Chondrocyte (in vitro differentiated cells): ENCODE measurements around the gene CD2BP2. TPM values are rescaled to one million over a fixed set of nuclear protein-coding genes. Genes with fewer than 3 reads are reported as not detected.
"Not testable (repeated sequence)": the region's sequence is repeated elsewhere in the genome, so short reads cannot be mapped to it uniquely, and the experiment has no call there.

Experiments used
- DNase-seq: peaks from one replicate; pipeline ENCODE4 v3.0.0; 2021; ENCODE audit warnings: mixed read lengths, low spot score
- H3K27ac Mint-ChIP-seq: one replicate; pipeline ENCODE4 v1.8.0; 2021; ENCODE audit warnings: mild to moderate bottlenecking, moderate library complexity, mixed read lengths; ENCODE audit not compliant: unreplicated experiment
- H3K27me3 Mint-ChIP-seq: 2 replicates; pipeline ENCODE4 v1.8.0; 2021; ENCODE audit warnings: low read depth, mixed read lengths
- H3K36me3 Mint-ChIP-seq: 2 replicates; pipeline ENCODE4 v1.8.0; 2021; ENCODE audit warnings: low read depth, mixed read lengths
- H3K4me1 Mint-ChIP-seq: 2 replicates; pipeline ENCODE4 v1.8.0; 2021; ENCODE audit warnings: low read depth, mild to moderate bottlenecking, mixed read lengths
- H3K4me3 Mint-ChIP-seq: one replicate; pipeline ENCODE4 v1.8.0; 2021; ENCODE audit warnings: mild to moderate bottlenecking, moderate library complexity, mixed read lengths; ENCODE audit not compliant: unreplicated experiment
- H3K9me3 Mint-ChIP-seq: 2 replicates; pipeline ENCODE4 v1.8.0; 2021; ENCODE audit warnings: low read depth, mixed read lengths
- total RNA-seq: library from RNA; stranded (reverse); gene quantifications from 3 replicates; pipeline ENCODE4 v1.2.1, GENCODE V29; 2021

Gene CD2BP2
- total RNA-seq, 1 donor from 2014 or later, result 55.8 TPM

- H3K27me3 Mint-ChIP-seq, H3K36me3 Mint-ChIP-seq, H3K4me3 Mint-ChIP-seq, DNase-seq, H3K9me3 Mint-ChIP-seq, H3K27ac Mint-ChIP-seq: not testable (repeated sequence)
- peaks cover 19% of the 10 kb centered on the region for H3K4me1 Mint-ChIP-seq
Measured at GRCh38 chr16:30324220-30324619, 30.9 kb downstream of the CD2BP2 start.

GRCh38 chr16:30318647-30319046 lies 36.5 kb downstream of the CD2BP2 start:
- not testable (repeated sequence) for H3K9me3 Mint-ChIP-seq

GRCh38 chr16:30310937-30311336 lies 44.2 kb downstream of the CD2BP2 start:
- H3K4me1 Mint-ChIP-seq, H3K36me3 Mint-ChIP-seq, DNase-seq, H3K27ac Mint-ChIP-seq, H3K9me3 Mint-ChIP-seq, H3K4me3 Mint-ChIP-seq, H3K27me3 Mint-ChIP-seq: not testable (repeated sequence)

More at GRCh38 chr16:30318647-30319046, 36.5 kb downstream of the CD2BP2 start:
- not testable (repeated sequence) for H3K36me3 Mint-ChIP-seq, DNase-seq, H3K27me3 Mint-ChIP-seq, H3K4me3 Mint-ChIP-seq, H3K4me1 Mint-ChIP-seq, H3K27ac Mint-ChIP-seq

GRCh38 chr16:30309255-30309654 lies 45.9 kb downstream of the CD2BP2 start:
- H3K27me3 Mint-ChIP-seq, H3K27ac Mint-ChIP-seq, H3K36me3 Mint-ChIP-seq, DNase-seq, H3K9me3 Mint-ChIP-seq, H3K4me1 Mint-ChIP-seq, H3K4me3 Mint-ChIP-seq: not testable (repeated sequence)

Other genes with a start within 250 kb of the CD2BP2 start
- 1.9 to 3.2 TPM (median 2.2 TPM) in 3 replicates for gene GDPD3, start 241.8 kb downstream of the CD2BP2 start, total RNA-seq
- gene MAPK3, start 232.1 kb downstream of the CD2BP2 start, total RNA-seq, result 40.9 to 42.0 TPM (median 41.9 TPM) in 3 replicates
- gene CORO1A, start 171.7 kb downstream of the CD2BP2 start, total RNA-seq, result 2.2 to 3.0 TPM (median 2.9 TPM) in 3 replicates
- 86.5 to 101 TPM (median 97.5 TPM) in 3 replicates for gene BOLA2B, start 161.6 kb downstream of the CD2BP2 start, total RNA-seq
- 16.1 to 44.4 TPM (median 36.9 TPM) in 3 replicates for gene SLX1A, start 161.4 kb downstream of the CD2BP2 start, total RNA-seq
- 14.1 to 16.6 TPM (median 14.7 TPM) in 3 replicates for gene SULT1A3, start 156.1 kb downstream of the CD2BP2 start, total RNA-seq
- gene NPIPB13, start 106.8 kb downstream of the CD2BP2 start, total RNA-seq, result 5.6 to 9.9 TPM (median 9.8 TPM) in 3 replicates
- gene TBC1D10B, start 15.2 kb upstream of the CD2BP2 start, total RNA-seq, result 43.3 to 48.6 TPM (median 44.2 TPM) in 3 replicates
- gene MYL11, start 19.5 kb upstream of the CD2BP2 start, total RNA-seq, result 0.82 to 2.2 TPM (median 1.4 TPM) in 3 replicates
- gene SEPTIN1, start 27.3 kb upstream of the CD2BP2 start, total RNA-seq, result 0.85 to 1.7 TPM (median 1.3 TPM) in 3 replicates
- gene ZNF48, start 40.1 kb upstream of the CD2BP2 start, total RNA-seq, result 10.6 to 11.8 TPM (median 10.8 TPM) in 3 replicates
- gene ZNF771, start 52.3 kb upstream of the CD2BP2 start, total RNA-seq, result 10.2 to 16.3 TPM (median 10.8 TPM) in 3 replicates
- gene DCTPP1, start 74.7 kb upstream of the CD2BP2 start, total RNA-seq, result 25.5 to 33.8 TPM (median 26.4 TPM) in 3 replicates
- gene SEPHS2, start 90.6 kb upstream of the CD2BP2 start, total RNA-seq, result 37.4 to 54.3 TPM (median 53.8 TPM) in 3 replicates
- not detected in 3 replicates for gene ITGAL, start 117.4 kb upstream of the CD2BP2 start, total RNA-seq
- gene ZNF768, start 171.3 kb upstream of the CD2BP2 start, total RNA-seq, result 27.6 to 30.0 TPM (median 28.6 TPM) in 3 replicates
- gene ZNF747, start 179.6 kb upstream of the CD2BP2 start, total RNA-seq, result 3.5 to 6.7 TPM (median 6.7 TPM) in 3 replicates
- 8.3 to 11.1 TPM (median 8.6 TPM) in 3 replicates for gene ZNF764, start 203.1 kb upstream of the CD2BP2 start, total RNA-seq
- 11.7 to 15.0 TPM (median 13.7 TPM) in 3 replicates for gene ZNF688, start 216.4 kb upstream of the CD2BP2 start, total RNA-seq
- 17.0 to 20.2 TPM (median 17.7 TPM) in 3 replicates for gene ZNF785, start 230.4 kb upstream of the CD2BP2 start, total RNA-seq